GM18517 (cell line): ENCODE results near the gene CORO1C.
"Not testable (repeated sequence)": the region's sequence is repeated elsewhere in the genome, so short reads cannot be mapped to it uniquely, and the experiment has no call there.

Experiments used
- ATAC-seq: cut with Tn5 transposase; IDR thresholded peaks from one replicate; pipeline ENCODE4 v1.9.1; 2021; ENCODE audit warnings: mild to moderate bottlenecking, moderate library complexity; ENCODE audit not compliant: unreplicated experiment

The CORO1C gene

DNA sequence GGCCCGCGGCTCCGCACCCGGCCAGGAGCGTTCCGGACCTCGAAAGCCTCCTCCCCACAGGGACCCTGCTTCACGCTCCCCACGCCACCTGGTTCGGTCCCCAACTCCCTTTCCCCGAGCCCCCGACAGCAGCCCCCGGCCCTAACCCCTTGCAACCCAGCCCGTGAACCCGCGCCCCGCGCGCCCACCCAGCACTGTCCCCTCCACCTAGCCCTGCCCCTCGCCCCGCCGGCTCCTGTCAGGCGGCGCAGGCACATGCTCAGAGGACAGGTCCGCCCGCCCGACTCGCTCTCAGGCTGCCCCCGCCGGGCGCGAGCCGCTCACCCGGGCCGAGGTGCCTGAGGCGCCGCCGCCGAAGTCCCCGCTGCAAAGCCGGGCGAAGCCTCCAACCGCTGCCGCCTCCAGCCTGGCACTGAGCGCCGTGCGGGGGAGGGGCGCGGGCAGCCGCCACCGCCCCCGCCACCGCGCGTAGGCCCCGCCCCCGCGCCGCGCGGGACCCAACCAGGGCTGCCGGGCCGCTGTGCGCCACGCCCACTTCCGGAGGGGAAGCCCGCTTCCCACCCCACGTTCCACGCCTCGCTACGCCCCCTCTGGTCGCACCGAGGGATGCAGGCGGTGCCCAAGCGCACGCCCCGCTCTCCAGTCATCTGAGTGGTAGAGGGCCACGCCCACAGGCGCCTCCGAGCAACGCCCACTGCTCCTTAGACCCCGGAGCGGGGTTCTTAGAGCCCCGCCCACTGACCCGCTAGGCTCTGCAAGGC is at the start of gene CORO1C:
Gene CORO1C, minus strand, starts transcription at position 414 of the 761 bp plus-strand sequence. CDS start 30,200 bp downstream, outside the sequence.
- ATAC-seq: peak; percentile 75

DNA sequence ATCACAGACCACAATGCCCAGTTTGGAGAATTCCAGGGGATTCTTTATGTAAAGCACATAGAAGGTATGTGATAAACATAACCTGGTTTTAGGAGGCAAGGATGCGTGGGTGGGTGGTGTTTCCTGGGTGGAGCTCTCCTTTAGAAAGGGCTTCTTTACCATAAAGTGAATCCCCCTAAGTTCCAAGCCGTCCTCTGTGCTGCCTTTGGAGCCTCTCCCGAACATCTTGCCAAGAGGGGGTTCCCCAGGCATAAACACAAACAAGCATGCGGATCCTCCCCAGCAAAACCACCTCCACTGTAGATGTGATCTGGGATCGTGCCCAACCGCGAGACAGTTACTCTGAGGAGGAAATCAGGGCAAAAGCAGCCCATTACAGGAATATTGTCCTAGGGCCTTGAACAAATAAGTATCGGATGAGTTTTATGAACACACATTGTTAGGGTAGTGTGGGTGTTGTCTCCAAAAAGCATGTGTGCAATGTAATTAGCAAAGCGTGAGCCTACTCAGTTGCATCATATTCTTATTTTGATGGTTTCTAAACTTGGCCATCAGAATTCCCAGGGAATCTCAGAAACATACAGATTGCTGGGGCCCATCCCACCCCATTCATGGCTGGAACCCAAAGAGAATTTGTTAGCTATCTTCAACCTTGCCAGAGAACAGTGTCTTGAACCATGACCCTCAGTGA is 48.8 kb upstream of the CORO1C start:
- no peak for ATAC-seq

DNA sequence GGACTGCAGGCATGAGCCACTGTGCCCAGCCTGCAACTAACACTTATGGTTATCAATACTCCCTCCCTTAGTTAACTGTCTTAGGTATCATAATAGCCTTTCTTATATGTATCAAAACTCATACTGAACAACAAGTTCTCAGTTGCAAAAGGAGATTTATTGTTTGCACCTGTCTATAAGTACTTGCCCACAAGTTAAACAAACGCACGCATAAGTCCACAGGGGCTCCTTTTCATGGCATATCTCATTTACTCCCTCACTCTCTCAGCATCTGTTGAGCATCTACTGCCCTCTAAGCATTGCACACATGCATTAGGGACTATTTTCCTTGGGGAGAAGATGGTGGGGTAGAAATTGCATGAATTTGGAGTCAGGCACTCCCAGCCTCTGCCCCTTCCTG is 46.7 kb upstream of the CORO1C start:
- no peak for ATAC-seq

DNA sequence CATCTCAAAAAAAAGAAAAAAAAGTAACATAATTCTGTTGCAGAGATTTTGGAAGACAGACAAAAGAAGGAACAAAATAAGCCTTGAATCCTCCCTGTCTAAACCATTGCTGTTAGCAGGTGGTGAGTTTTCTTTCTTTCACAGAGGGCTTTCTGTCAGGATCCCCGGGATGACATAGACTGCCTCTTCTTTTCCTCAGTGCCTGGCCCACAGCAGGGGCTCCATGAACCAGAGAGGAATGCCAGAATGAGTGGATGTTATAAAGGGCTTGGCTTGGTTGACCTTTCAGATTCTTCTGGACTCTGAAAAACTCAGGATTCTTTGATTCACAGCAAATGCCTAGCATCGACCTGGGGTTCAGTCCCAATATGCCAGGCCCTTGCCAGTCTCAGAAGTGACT is 45.8 kb upstream of the CORO1C start:
- ATAC-seq: no peak

DNA sequence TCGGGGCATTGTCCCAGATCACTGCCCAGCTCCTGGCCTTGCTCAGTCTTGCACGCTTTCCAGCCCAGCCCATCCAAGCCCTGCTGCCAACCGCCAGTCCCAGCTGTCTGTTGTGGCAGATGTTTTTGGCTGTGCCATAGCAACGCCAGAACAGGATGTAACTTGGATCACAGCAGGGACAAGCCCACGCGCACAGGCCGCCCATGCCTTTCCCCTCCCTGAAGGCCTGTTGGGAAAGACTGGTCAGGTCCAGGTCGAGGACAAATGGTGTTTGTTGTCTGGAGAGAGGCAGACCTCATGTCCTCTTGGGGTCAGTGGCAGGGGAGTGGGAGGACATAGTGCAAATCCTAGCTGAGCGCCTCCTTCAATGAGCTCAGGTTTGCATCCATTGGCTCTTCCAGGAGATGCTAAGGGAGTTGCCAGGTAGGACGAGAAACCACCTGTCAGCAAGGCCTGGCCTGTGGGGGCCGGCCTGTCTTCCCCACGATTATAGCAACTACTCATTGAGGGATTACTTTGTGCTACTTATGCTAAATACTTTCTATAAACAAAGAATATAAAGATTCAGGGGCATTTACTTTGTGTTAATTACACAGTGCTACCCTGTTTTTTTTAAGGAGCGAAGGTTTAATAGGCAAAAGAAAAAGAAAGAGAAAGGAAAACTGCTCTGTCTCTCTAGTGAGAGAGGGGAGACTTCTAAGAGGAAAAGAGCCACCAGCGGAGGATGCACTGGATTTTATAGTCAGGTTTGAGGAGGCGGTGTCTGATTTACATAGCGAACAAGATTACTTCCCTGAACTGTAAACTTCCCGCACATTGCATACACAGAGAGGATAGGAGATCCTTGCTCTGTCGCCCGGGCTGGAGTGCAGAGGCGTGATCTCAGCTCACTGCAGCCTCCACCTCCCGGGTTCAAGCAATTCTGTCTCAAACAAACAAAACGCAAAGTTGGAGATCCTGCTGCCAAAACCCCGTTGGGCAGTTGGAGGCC is 42.8 kb upstream of the CORO1C start:
- ATAC-seq: no peak

DNA sequence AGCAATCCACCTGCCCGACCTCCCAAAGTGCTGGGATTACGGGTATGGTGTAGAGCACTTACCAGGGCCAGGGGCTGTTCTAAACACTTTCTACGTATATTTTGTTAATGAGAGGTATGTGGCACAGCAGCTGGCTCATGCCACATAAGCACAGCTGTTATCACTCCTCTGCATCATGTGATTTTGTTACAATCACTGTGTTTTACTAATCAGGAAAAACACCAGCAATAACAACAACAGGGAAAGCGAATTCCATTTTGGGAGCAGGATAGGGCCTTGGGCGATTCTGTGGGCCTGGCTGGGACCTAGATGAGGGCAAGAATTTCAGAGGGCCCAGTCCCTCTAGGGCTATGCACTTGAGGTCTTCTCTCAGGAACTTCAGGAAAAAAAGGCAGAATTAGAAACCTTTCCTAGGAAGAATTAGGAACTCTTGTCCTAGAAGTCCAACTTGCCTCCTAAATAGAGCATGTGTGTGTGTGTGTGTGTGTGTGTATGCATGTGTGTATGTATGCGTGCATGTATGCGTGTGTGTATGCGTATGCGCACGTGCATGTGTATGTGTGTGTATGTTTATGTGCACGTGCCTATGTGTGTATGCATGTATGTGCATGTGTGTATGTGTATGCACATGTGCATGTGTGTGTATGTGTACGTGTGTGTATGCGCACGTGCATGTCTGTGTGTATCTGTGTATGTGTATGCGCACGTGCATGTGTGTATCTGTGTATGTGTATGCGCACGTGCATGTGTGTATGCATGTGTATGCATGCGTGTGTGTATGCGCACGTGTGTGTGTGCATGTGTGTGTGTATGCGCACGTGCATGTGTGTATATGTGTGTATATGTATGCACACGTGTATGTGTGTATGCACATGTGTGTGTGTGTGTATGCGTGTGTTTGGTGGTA is 41.8 kb upstream of the CORO1C start:
- ATAC-seq: no peak

DNA sequence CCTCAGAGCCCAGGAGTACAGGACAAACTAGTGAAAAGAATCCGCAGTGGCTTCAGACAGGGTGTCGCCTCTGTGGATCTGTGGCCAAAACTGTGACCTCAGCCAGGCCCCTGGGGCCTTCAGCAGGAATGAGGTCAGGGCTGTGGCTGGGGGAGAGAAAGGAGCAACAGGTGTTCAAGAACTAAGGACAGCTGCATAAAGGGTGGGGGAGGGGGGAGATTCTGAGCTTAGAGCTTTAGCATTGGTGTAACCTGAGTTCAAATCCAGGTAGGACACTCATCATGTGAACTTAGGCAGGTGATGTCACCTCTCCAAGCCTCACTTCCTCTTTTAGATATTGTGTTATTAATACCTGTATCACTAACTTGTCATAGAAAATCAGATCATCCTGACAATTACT is 40.9 kb upstream of the CORO1C start:
- no peak for ATAC-seq

DNA sequence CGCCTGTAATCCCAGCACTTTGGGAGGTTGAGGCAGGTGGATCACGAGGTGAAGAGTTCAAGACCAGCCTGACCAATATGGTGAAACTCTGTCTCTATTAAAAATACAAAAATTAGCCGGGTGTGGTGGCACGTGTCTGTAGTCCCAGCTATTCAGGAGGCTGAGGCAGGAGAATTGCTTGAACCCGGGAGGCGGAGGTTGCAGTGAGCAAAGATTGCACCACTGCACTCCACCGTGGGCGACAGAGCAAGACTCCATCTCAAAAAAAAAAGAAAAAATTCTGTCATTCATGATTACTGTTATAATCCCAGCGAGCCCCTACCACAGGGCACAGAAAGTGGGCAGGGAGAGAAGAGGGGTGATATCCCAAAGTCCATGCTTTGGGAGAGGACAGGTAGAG is 40.5 kb upstream of the CORO1C start:
- ATAC-seq: not testable (repeated sequence)

DNA sequence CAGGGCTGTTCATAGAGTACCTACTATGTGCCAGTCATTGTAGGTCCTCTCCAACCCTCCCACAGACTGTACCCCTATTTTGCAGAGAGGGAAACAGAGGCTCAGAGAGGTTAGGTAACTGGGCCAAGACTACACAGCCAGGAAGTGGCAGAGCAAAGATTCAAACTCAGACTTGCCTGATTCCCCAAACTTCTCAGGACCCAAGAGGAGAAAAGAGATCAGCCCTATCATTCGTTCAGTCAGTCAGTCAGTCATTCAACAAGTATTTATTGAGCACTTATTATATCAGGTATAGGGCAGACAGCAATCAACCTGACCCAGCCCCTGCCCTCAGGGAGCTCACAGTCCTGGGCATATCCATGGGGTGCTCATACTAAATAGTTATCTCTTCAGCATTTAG is 39.6 kb upstream of the CORO1C start:
- ATAC-seq: no peak

DNA sequence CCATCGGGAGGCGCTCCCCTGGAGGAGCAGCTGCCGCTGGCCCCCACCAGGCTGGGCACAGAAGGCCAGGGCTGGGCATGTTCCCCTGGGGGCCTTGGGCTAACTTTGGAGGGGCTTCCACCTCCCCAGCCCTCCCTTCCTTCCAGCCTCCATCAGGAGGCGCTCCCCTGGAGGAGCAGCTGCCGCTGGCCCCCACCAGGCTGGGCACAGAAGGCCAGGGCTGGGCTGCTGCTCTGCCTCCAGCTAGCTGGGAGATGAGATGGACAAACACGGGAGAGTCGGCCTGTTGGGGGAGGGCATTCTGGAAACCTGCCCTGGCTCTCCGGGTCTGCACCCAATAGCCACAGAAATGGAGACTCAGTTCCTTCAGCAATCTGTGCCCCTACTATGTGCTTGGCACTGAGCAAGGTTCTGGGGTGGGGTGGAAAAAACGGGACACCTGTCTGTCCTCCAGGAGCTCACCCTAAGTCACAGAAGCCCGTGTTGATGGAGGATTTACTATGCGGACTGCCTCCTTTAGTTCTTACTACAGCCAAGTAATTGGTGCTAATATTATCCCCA is 39.0 kb upstream of the CORO1C start:
- no peak for ATAC-seq

DNA sequence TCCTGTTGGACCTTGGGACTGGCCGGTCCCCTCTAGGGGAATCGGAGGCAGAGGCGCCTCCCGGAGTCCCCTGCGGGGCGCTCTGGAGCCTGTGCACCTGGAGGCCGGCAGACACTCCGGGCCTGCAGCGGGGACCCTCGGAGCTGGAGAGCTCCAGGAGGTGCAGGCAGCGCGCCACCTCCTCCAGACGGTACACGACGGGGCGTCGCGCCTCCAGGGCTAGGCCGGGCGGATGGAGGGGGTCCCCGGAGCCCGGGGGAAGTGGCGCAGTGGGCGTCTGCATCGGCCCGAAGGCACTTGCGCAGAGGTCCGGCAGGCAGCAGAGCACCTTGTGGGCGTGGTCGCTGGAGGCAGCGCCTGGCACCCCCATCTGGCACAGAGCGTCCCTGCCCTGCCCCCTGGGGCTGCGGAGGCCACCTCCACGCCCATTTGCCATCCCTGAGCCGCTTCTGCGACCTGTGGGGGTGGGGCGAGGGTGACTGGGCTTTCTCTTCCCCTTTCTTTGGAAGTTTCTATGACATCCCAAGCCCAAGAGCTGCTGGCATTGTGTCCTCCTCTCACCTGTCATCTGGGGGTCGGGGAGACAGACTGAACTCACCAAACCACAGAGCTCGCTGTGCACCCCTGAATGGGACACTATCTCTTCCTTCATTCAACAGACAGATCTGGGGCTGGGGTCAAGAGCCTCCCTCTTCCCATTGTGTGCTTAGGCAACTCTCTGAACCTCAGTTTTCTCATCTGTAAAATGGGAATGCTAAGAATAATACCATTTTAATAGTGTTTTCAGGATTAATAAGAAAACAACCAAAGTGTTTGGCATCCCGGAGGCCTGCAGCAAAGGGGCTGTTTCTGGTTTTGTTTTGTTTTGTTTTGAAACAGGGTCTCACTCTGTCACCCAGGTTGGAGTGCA is 37.5 kb upstream of the CORO1C start:
- ATAC-seq: no peak

DNA sequence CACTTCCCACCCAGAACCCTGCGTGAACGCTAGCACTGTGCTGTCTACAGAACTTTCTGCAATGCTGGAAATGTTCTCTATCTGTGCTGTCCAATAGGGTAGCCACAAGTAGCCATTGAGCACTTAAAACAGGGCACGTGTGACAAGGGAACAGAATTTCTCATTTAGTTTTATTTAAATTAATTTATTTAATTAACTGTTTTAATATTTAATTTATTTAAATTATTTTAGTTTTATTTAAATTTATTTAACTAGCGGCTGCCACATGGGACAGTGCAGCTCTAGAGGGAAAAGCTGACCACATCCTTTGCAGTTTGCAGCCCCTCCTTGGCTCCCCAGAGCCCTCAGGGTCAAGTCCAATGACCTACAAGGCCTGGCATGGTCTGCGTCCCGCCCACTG is 35.0 kb upstream of the CORO1C start:
- no peak for ATAC-seq

DNA sequence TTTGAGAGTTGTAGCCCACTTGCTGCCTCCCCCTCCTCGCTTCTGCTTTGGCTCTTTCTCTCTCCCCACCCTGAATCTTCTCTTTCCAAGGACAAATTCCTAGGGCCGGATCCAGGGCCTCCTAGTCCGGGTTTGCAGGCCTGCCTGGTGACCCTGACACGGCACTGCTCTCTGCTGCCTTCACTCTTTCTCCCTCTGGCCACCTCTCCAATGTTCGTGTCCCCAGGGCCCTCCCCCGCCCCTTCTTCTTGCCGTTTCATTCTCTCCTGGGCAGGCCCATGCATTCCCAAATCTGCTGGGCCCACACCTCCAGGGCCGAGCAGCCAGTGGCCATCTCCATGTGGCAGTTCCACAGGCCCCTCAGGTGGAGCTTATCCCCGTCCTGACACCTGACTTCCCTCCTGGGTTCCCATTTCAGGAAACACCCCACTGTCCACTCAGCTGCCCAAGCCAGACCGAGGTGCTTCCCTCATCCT is 34.0 kb upstream of the CORO1C start:
- ATAC-seq: no peak

DNA sequence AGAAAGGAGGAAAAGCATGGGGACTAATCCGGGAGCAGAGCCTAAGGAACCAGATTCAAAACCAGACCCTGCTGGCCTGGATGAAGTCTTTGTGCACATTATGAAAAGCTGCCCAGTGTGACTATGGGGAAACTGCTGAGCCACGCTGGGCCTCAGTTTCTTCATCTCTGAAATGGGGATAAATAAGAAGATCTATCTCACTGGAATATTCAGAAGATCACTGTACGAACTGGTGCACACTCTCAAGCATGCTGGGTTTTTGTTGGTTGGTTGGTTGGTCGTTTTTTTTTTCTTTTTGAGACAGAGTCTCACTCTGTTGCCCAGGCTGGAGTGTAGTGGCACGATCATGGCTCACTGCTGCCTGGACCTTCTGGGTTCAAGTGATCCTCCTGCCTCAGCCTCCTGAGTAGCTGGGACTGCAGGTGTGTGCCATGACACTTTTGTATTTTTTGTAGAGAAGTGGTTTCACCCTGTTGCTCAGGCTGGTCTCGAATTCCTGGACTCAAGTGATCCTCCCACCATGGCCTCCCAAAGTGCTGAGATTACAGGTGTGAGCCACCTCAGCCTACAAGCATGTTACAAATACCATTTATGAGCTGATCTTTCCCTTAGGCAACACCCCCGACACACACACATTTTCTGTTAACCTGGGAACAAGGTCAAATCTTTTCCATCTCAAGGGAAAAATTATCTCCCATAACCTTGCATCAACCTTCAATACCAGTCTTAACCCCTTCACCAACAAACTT is 33.4 kb upstream of the CORO1C start:
- ATAC-seq: no peak

DNA sequence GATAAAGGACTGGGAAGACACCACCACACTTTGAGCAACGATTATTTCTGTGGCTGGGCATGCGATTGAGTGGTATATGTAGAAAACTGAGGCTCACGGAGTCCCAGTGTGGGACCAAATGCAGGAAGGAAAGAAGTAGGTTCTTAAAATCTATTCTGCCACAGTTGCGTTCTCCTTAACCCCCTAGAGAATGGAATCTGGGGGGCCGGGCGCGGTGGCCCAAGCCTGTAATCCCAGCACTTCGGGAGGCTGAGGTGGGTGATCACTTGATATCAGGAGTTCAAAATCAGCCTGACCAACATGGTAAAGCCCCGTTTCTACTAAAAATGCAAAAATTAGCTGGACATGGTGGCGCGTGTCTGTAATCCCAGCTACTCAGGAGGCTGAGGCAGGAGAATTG is 29.9 kb upstream of the CORO1C start:
- no peak for ATAC-seq

DNA sequence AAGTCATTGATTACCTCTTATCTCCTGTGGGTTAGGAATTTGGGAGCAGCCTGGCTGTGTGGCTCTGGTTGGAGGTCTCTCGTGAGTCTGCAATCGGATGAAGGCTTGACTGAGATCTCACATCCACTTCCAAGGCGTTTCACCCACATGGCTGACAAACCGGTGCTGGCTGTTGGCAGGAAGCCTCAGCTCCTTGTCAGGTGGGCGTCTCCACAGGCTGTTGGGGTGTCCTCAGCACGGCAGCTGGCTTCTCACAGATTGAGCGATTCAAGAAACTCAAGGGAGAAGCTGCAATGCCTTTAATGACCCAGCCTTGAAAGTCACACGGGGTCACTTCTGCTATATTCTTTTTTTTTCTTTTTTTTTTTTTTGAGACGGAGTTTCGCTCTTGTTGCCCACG is 28.6 kb upstream of the CORO1C start:
- ATAC-seq: no peak

DNA sequence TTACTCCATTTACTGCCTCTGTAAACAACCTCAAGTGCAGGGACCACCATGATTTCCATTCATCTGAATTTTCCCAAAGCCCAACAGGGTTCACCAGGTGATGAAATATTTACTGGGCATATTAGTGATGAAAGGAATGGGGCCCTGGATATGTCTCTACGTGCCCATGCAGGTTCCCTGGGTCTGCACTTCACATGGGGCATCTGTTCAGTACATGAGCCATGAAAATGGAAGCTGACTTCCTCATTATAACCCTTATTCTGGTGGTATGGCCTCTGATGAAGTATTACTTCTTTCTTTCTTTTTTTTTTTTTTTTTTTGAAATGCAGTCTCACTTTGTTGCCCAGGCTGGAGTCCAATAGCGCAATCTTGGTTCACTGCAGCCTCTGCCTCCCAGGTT is 26.5 kb upstream of the CORO1C start:
- ATAC-seq: no peak

DNA sequence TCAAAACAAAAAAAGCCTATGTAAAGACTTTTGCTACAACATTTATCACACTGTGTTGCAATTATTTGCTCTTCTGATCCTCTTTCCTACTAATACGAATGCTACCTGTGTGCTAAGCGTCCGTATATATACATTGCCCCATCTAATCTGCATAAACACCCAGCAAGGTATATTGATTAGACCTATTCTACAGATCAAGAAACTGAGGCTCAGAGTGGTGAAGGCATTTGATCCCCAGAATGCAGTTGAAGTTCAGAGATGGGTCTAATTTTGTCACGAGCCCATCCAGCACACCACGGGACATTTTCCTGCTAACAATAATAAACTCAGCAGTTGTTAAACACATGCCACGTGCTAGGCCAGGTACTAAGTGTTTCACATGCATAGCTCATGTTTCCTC is 25.1 kb upstream of the CORO1C start:
- ATAC-seq: no peak
